ENCODE results near the gene TOLLIP.
"Not testable (repeated sequence)": the region's sequence is repeated elsewhere in the genome, so short reads cannot be mapped to it uniquely, and the experiment has no call there.

The TOLLIP gene

GRCh38 chr11:1343391-1344055 is 34.1 kb upstream of the TOLLIP start:
- no peak for DNase-seq

- no peak for DNase-seq
Observed at GRCh38 chr11:1342946-1343345, 33.5 kb upstream of the TOLLIP start.

GRCh38 chr11:1341928-1342524 is 32.6 kb upstream of the TOLLIP start:
- no peak for DNase-seq

GRCh38 chr11:1341226-1341625 is 31.8 kb upstream of the TOLLIP start:
- DNase-seq, result not testable (repeated sequence)

GRCh38 chr11:1340111-1340510 is 30.7 kb upstream of the TOLLIP start:
- DNase-seq, result no peak

- no peak for DNase-seq
Observed at GRCh38 chr11:1339066-1339675, 29.7 kb upstream of the TOLLIP start.

GRCh38 chr11:1338201-1339065 is 29.0 kb upstream of the TOLLIP start:
- no peak for DNase-seq

- DNase-seq, result no peak
Observed at GRCh38 chr11:1337647-1338007, 28.2 kb upstream of the TOLLIP start.

GRCh38 chr11:1336836-1337646 is 27.6 kb upstream of the TOLLIP start:
- peak; percentile 49 for DNase-seq

GRCh38 chr11:1335811-1336761 is 26.7 kb upstream of the TOLLIP start:
- peak; percentile 42 to 58 for DNase-seq

- DNase-seq, result no peak
Observed at GRCh38 chr11:1335264-1335810, 25.9 kb upstream of the TOLLIP start.

GRCh38 chr11:1333860-1334259 is 24.4 kb upstream of the TOLLIP start:
- no peak for DNase-seq

- DNase-seq, result no peak
Observed at GRCh38 chr11:1333091-1333772, 23.8 kb upstream of the TOLLIP start.

GRCh38 chr11:1330473-1330872 is 21.0 kb upstream of the TOLLIP start:
- DNase-seq, result no peak

- DNase-seq, result no peak
Observed at GRCh38 chr11:1327064-1327460, 17.6 kb upstream of the TOLLIP start.

- DNase-seq, result no peak
Observed at GRCh38 chr11:1326435-1327063, 17.1 kb upstream of the TOLLIP start.

- DNase-seq, result no peak
Observed at GRCh38 chr11:1323774-1324173, 14.3 kb upstream of the TOLLIP start.

GRCh38 chr11:1317993-1318392 is 8.6 kb upstream of the TOLLIP start:
- DNase-seq, result no peak

GRCh38 chr11:1317432-1317831 is 8.0 kb upstream of the TOLLIP start:
- no peak for DNase-seq

All from activated CD4-positive, alpha-beta T cell treated with anti-CD3 and anti-CD28 coated beads for 4 hours (primary cell).